ENCODE measurements around the gene ZBTB37. TPM values are rescaled to one million over a fixed set of nuclear protein-coding genes. Genes with fewer than 3 reads are reported as not detected.
A peak's percentile ranks its signal among the peaks of the same experiment; 100 is the strongest.

Gene ZBTB37
- total RNA-seq, 1 experiment from 2014 or later: 8.4 TPM

- H3K27me3 Mint-ChIP-seq (ENCODE audit: insufficient read depth, unreplicated experiment): no peaks in the 10 kb centered on the region
- BruUV-seq (replicated peaks): no TSS peak
- no peaks in the 10 kb centered on the region for H3K36me3 ChIP-seq (ENCODE audit: control insufficient read depth, insufficient read depth, low read length)
- H3K36me3 Mint-ChIP-seq (ENCODE audit: insufficient read depth, unreplicated experiment): no peaks in the 10 kb centered on the region
- H3K27ac Mint-ChIP-seq (ENCODE audit: unreplicated experiment): no peak overlapping the region
- H3K4me1 Mint-ChIP-seq (ENCODE audit: low read depth, unreplicated experiment): peaks cover 10% of the 10 kb centered on the region
- H3K4me1 ChIP-seq: 0 out of 2 replicates have a peak, but pooled peaks cover 7% of the 10 kb centered on the region
- TF ChIP-seq, protein P1, sequence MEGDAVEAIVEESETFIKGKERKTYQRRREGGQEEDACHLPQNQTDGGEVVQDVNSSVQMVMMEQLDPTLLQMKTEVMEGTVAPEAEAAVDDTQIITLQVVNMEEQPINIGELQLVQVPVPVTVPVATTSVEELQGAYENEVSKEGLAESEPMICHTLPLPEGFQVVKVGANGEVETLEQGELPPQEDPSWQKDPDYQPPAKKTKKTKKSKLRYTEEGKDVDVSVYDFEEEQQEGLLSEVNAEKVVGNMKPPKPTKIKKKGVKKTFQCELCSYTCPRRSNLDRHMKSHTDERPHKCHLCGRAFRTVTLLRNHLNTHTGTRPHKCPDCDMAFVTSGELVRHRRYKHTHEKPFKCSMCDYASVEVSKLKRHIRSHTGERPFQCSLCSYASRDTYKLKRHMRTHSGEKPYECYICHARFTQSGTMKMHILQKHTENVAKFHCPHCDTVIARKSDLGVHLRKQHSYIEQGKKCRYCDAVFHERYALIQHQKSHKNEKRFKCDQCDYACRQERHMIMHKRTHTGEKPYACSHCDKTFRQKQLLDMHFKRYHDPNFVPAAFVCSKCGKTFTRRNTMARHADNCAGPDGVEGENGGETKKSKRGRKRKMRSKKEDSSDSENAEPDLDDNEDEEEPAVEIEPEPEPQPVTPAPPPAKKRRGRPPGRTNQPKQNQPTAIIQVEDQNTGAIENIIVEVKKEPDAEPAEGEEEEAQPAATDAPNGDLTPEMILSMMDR (IDR thresholded peaks at IDR 0.05; ENCODE audit: insufficient read depth in 1 of 2, low read depth in 1 of 2, low read length in 1 of 2, severe bottlenecking in 1 of 2, unreplicated experiment in 1 of 2): no peak
- CTCF ChIA-PET: no interaction called here
- H3K27me3 ChIP-seq (replicated peaks; ENCODE audit: control insufficient read depth, insufficient read depth, low read length): no peaks in the 10 kb centered on the region
- H3K4me3 ChIP-seq (ENCODE audit: low read depth, low read length): no peak overlapping the region
- POLR2A ChIA-PET: no interaction called here
- no peaks in the 10 kb centered on the region for H3K9me3 Mint-ChIP-seq (ENCODE audit: unreplicated experiment)
- intact Hi-C loops (cut with micrococcal nuclease; ENCODE audit: unreplicated experiment): loop anchor here (10.0 kb wide), 1 partner anchor 492 kb away; no protein-coding TSS in a partner anchor
- no peak for DNase-seq
- H3K9me3 ChIP-seq: no peaks in the 10 kb centered on the region
- no peak overlapping the region for H3K4me3 Mint-ChIP-seq (ENCODE audit: unreplicated experiment)
These were observed 48.5 kb downstream of the ZBTB37 start for GRCh38 chr1:173916667-173917066.

DNA sequence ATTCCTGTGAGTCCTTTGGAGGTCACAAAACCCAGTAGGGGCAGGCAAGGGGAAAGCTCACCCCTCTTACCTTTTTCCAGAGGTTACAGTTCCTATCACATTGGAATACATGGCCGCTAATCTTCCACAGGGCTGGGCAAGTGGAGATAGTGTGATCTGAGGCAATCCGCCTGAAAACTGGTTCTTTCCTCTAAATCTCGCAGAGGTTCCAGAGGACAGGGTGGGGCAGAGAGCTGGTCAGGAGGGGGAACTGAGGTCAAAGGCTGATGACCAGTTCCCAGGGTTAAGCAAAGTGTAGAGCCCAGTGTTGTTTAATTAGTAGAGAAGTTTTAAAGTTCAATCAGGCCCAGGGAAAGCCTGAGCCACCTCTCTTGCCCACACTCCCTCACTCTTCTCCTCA, 49.0 kb downstream of the ZBTB37 start, which contains the start of gene SERPINC1:
Gene SERPINC1 (minus strand): TSS at position 179 of the 400 bp plus-strand sequence. CDS start 68 bp downstream, at position 111.
- no peaks in the 10 kb centered on the region for H3K27me3 ChIP-seq (replicated peaks; ENCODE audit: control insufficient read depth, insufficient read depth, low read length)
- Mint-ChIP-seq H3K4me1 (ENCODE audit: low read depth, unreplicated experiment) (peaks cover 10% of the 10 kb centered on the region), H3K9me3 (ENCODE audit: unreplicated experiment) (no peaks in the 10 kb centered on the region), H3K4me3 (ENCODE audit: unreplicated experiment) (no peak within 1 kb of the TSS), H3K27me3 (ENCODE audit: insufficient read depth, unreplicated experiment) (no peaks in the 10 kb centered on the region), H3K36me3 (ENCODE audit: insufficient read depth, unreplicated experiment) (no peaks in the 10 kb centered on the region), H3K27ac (ENCODE audit: unreplicated experiment) (peak within 1 kb of the TSS; percentile 43)
- 0 out of 2 replicates have a peak, but pooled peaks cover 7% of the 10 kb centered on the region for H3K4me1 ChIP-seq
- BruUV-seq (replicated peaks): no TSS peak
- intact Hi-C loops (cut with micrococcal nuclease; ENCODE audit: unreplicated experiment): loop anchor here (10.0 kb wide), 1 partner anchor 492 kb away; no protein-coding TSS in a partner anchor
- POLR2A ChIA-PET: interaction anchor here (0.6 kb wide), 1 partner anchor 10 kb away, joined by 8 read pairs; no protein-coding TSS in a partner anchor
- H3K9me3 ChIP-seq: no peaks in the 10 kb centered on the region
- no peaks in the 10 kb centered on the region for H3K36me3 ChIP-seq (ENCODE audit: control insufficient read depth, insufficient read depth, low read length)
- H3K4me3 ChIP-seq (ENCODE audit: low read depth, low read length): no peak within 1 kb of the TSS
- DNase-seq: peak in 1 of 2 experiments; percentile 10
- CTCF ChIA-PET: no interaction called here
- TF ChIP-seq, protein P1 (IDR thresholded peaks at IDR 0.05; ENCODE audit: insufficient read depth in 1 of 2, low read depth in 1 of 2, low read length in 1 of 2, severe bottlenecking in 1 of 2, unreplicated experiment in 1 of 2): no peak

GRCh38 chr1:173917635-173918493, 49.7 kb downstream of the ZBTB37 start:
- no peak for DNase-seq
- Histone ChIP-seq H3K27me3 (replicated peaks; ENCODE audit: control insufficient read depth, insufficient read depth, low read length) (no peaks in the 10 kb centered on the region), H3K4me1 (0 out of 2 replicates have a peak, but pooled peaks cover 7% of the 10 kb centered on the region), H3K36me3 (ENCODE audit: control insufficient read depth, insufficient read depth, low read length) (no peaks in the 10 kb centered on the region), H3K4me3 (ENCODE audit: low read depth, low read length) (no peak overlapping the region), H3K9me3 (no peaks in the 10 kb centered on the region)
- H3K9me3 Mint-ChIP-seq (ENCODE audit: unreplicated experiment): no peaks in the 10 kb centered on the region
- intact Hi-C loops (cut with micrococcal nuclease; ENCODE audit: unreplicated experiment): loop anchor here (10.0 kb wide), 1 partner anchor 493 kb away; no protein-coding TSS in a partner anchor
- H3K4me1 Mint-ChIP-seq (ENCODE audit: low read depth, unreplicated experiment): peaks cover 10% of the 10 kb centered on the region
- POLR2A ChIA-PET: interaction anchor here (0.6 kb wide), 1 partner anchor 9 kb away, joined by 8 read pairs; no protein-coding TSS in a partner anchor
- peaks cover 3% of the 10 kb centered on the region for H3K36me3 Mint-ChIP-seq (ENCODE audit: insufficient read depth, unreplicated experiment)
- peak overlapping the region; percentile 43 for H3K27ac Mint-ChIP-seq (ENCODE audit: unreplicated experiment)
- TF ChIP-seq, protein P1 (IDR thresholded peaks at IDR 0.05; ENCODE audit: insufficient read depth in 1 of 2, low read depth in 1 of 2, low read length in 1 of 2, severe bottlenecking in 1 of 2, unreplicated experiment in 1 of 2): no peak
- no TSS peak for BruUV-seq (replicated peaks)
- CTCF ChIA-PET: no interaction called here
- H3K27me3 Mint-ChIP-seq (ENCODE audit: insufficient read depth, unreplicated experiment): no peaks in the 10 kb centered on the region
- no peak overlapping the region for H3K4me3 Mint-ChIP-seq (ENCODE audit: unreplicated experiment)

All from Caco-2 (cell line).